ENCODE data around the gene ARHGEF4. TPM values are rescaled to one million over a fixed set of nuclear protein-coding genes. Genes with fewer than 3 reads are reported as not detected.
"Not testable (repeated sequence)": the region's sequence is repeated elsewhere in the genome, so short reads cannot be mapped to it uniquely, and the experiment has no call there.

Gene ARHGEF4
- total RNA-seq, 1 donor from 2014 or later, result 9.4 TPM

- not testable (repeated sequence) for DNase-seq (ENCODE audit: low spot score)
Observed at GRCh38 chr2:131075578-131075977, 238.9 kb downstream of the ARHGEF4 start.

- DNase-seq (ENCODE audit: low spot score), result no peak
Observed at GRCh38 chr2:131076707-131077106, 240.0 kb downstream of the ARHGEF4 start.

- no peak for DNase-seq (ENCODE audit: low spot score)
Observed at GRCh38 chr2:131077182-131077846, 240.6 kb downstream of the ARHGEF4 start.

DNA sequence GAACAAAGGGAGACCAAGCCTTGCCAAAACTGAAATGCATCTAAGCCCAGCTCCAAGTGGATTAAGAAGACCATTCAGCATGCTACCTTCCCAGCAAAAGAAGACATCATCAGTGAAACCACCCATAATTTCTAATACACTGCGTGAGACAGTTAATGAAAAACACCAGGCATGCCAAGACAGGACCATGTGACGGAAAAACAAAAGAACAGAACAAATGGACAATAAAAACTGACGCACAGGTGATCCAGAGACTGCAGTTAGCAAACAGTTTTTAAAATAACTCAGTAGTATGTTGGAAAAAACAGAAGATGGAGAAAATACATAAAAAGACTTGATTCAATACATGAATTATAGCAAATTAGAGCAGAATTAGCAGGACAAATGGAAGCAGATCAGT lies 241.3 kb downstream of the ARHGEF4 start:
- DNase-seq (ENCODE audit: low spot score), result no peak

- DNase-seq (ENCODE audit: low spot score), result not testable (repeated sequence)
Observed at GRCh38 chr2:131079931-131080330, 243.2 kb downstream of the ARHGEF4 start.

- no peak for DNase-seq (ENCODE audit: low spot score)
Observed at GRCh38 chr2:131081190-131081589, 244.5 kb downstream of the ARHGEF4 start.

GRCh38 chr2:131085646-131086045 lies 248.9 kb downstream of the ARHGEF4 start:
- DNase-seq (ENCODE audit: low spot score), result no peak

DNA sequence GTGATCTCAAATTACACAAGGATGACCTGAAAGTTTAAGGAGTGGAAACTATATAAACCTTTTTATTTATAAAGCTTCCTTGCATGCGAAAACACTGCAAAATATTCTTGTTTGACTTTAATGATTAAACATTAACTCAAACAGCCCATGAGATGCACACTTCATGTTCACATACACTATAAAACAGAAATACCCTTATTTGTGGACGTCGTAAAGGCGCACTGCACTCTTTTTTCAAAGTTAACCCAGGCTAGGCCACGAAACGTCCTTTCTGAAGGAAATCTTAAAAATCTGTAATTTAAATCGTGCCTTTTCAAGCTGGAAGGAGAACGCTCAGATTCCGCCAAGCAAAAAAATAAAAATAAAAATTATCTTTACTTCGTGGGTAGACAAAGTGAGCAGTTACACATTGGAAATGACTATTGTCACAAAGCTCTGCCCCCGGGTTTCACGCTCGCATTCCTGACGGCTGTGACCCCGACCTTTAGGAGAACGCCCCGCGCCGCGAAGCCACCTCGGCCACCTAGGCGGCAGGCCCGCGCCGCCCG lies 255.8 kb downstream of the ARHGEF4 start:
- DNase-seq (ENCODE audit: low spot score), result no peak

GRCh38 chr2:131093006-131093695 lies 256.4 kb downstream of the ARHGEF4 start, which contains the start of gene FAM168B:
TSS of gene FAM168B (minus strand) at chr2:131093460. CDS start at chr2:131082646, 10,814 bp downstream.
- DNase-seq (ENCODE audit: low spot score), result peak; percentile 97

DNA sequence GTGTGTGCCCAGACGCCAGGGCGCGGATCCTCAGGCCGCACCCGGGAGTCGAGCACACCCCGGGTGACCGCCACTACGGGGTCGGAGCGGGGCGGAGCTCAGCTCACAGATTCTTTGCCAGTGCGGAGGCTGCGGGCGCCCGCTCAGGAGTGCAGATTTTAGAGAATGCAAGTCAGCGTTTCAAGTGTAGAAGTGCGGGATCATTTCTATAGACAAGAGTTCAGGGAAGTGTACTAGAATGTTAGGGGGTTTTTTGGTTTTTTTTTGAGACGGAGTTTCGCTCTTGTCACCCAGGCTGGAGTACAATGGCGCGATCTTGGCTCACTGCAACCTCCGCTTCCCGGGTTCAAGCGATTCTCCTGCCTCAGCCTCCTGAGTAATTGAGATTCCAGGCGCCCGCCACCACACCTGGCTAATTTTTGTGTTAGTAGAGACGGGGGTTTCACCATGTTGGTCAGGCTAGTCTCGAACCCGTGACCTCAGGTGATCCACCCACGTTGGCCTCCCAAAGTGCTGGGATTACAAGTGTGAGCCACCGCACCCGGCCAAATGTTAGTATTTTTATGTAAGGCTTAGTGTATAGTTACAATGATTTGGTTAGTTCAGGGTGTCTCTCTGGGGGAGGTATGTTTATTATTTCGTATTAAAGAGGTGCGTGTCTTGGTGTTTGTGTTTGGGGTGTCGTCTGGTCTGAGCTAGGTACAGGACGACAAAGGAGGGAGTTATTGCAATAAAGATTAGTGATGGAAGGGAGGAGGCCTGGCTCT lies 257.2 kb downstream of the ARHGEF4 start:
- no peak for DNase-seq (ENCODE audit: low spot score)

DNA sequence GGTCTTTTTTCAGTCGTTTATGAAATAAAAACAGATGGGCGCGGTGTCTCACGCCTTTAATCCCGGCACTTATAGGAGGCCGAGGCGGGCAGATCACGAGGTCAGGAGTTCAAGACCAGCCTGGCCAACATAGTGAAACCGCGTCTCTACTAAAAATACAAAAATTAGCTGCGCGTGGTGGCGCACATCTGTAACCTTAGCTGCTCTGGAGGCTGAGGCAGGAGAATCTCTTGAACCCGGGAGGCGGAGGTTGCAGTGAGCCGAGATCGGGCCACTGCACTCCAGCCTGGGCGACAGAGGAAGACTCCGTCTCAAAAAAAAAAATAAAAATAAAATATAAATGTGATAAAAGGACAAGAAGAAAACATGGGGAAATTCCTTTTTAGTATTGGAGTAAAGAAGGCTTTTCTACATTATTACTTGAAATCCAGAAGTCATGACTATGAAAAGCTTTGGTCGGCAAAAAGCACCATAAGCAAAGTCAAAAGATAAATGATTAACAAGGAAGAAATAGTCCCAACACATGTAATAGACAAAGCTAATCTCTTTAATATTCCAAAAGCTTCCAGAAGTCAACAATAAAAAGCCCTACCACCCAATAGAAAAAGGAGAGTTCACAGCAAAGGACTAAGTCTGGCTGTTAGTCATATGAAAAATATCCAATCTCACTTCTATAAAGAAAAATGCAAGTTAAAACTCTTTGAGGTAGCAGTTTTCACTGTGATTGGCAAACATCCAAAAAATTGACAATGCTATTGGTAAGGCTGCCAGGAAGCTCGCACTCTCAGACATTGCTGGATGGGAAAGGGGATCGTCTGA lies 258.0 kb downstream of the ARHGEF4 start:
- no peak for DNase-seq (ENCODE audit: low spot score)

Other genes starting within 250 kb of the ARHGEF4 start
- gene CFC1, start 237.3 kb upstream of the ARHGEF4 start, total RNA-seq, result not detected
- not detected for gene POTEJ, start 225.5 kb upstream of the ARHGEF4 start, total RNA-seq
- gene GPR148, start 107.8 kb upstream of the ARHGEF4 start, total RNA-seq, result not detected
- gene AMER3, start 81.4 kb upstream of the ARHGEF4 start, total RNA-seq, result not detected

Data from mesenteric fat pad (tissue), 1 donor.